HL-60 (cell line): ENCODE data around the gene ACER1.

Experiments
- POLR2AphosphoS5 ChIP-seq: IDR thresholded peaks from 2 replicates; pipeline ENCODE4 v1.6.1; 2012; ENCODE audit warnings: low read depth
- TF ChIP-seq, protein P1 (sequence below): IDR thresholded peaks from one replicate; pipeline ENCODE4 v1.5.1; 2011; ENCODE audit warnings: low read length, control low read depth, inconsistent platforms; ENCODE audit not compliant: insufficient read depth

DNA sequence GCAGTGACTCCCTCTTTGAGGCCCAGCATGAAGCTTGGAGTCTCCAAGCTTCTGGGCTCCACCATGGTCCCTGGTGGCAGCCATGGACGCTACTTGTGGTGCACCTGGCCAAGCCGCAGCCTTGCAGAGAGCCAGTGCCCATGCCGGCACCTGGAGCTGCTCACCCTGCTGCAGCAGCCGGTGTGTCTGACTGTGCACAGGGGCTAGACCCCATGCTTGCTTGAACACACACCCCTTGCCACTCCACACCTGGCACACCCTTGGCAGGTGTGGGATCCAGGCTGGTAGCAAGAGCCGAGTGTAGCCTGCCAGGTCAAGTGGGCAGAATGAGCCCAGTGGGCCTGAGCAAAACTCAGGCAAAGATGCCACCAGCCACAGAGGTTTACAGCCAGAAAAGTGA is 35.0 kb downstream of the ACER1 start:
- TF ChIP-seq POLR2AphosphoS5, result no peak
- TF ChIP-seq, protein P1, sequence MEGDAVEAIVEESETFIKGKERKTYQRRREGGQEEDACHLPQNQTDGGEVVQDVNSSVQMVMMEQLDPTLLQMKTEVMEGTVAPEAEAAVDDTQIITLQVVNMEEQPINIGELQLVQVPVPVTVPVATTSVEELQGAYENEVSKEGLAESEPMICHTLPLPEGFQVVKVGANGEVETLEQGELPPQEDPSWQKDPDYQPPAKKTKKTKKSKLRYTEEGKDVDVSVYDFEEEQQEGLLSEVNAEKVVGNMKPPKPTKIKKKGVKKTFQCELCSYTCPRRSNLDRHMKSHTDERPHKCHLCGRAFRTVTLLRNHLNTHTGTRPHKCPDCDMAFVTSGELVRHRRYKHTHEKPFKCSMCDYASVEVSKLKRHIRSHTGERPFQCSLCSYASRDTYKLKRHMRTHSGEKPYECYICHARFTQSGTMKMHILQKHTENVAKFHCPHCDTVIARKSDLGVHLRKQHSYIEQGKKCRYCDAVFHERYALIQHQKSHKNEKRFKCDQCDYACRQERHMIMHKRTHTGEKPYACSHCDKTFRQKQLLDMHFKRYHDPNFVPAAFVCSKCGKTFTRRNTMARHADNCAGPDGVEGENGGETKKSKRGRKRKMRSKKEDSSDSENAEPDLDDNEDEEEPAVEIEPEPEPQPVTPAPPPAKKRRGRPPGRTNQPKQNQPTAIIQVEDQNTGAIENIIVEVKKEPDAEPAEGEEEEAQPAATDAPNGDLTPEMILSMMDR, result no peak
